ENCODE results near the gene CHCHD6. TPM values are rescaled to one million over a fixed set of nuclear protein-coding genes. Genes with fewer than 3 reads are reported as not detected.

The CHCHD6 gene
- total RNA-seq, 4 donors from 2014 or later = 30.3 to 46.5 (median 33.6) TPM

DNA sequence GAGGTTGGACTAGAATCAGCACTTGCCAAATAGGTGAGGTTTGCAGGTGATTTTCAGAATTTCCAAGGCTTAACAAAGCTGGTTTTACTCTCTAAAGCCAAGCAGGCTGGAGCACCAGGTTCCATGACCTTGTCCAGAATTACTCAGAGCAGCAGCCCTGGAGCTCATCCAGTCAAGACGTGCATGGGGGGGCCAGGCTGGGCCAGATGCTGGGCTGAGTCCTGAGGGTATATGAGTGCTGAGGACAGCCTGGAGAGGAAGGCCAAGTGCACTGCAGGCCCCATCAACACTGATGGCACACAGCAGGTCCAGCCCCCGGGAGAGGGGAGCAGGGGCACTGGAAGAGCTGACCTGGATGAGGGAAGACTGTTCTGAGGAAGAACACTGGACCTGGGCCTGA, 46.1 kb upstream of the CHCHD6 start:
- TF ChIP-seq, protein P1, sequence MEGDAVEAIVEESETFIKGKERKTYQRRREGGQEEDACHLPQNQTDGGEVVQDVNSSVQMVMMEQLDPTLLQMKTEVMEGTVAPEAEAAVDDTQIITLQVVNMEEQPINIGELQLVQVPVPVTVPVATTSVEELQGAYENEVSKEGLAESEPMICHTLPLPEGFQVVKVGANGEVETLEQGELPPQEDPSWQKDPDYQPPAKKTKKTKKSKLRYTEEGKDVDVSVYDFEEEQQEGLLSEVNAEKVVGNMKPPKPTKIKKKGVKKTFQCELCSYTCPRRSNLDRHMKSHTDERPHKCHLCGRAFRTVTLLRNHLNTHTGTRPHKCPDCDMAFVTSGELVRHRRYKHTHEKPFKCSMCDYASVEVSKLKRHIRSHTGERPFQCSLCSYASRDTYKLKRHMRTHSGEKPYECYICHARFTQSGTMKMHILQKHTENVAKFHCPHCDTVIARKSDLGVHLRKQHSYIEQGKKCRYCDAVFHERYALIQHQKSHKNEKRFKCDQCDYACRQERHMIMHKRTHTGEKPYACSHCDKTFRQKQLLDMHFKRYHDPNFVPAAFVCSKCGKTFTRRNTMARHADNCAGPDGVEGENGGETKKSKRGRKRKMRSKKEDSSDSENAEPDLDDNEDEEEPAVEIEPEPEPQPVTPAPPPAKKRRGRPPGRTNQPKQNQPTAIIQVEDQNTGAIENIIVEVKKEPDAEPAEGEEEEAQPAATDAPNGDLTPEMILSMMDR (IDR thresholded peaks at IDR 0.05) = no peak
- no peak for TF ChIP-seq POLR2A (IDR thresholded peaks at IDR 0.05)
- TF ChIP-seq EP300 (IDR thresholded peaks at IDR 0.05) = no peak
- DNase-seq (ENCODE audit: low spot score in 2 of 2) = no peak
- H3K9me3 ChIP-seq = no peaks in the 10 kb centered on the region
- H3K4me1 ChIP-seq = peaks cover 0 to 15% (median 4%) of the 10 kb centered on the region in 4 donors
- WGBS, 2 donors = 77 to 95% methylated on average over 2 of the region's 2 CpGs
- peaks cover 0 to 26% of the 10 kb centered on the region in 2 donors for H3K27me3 ChIP-seq
- no peaks in the 10 kb centered on the region for H3K36me3 ChIP-seq
- H3K27ac ChIP-seq = no peak overlapping the region
- H3K4me3 ChIP-seq = no peak overlapping the region

DNA sequence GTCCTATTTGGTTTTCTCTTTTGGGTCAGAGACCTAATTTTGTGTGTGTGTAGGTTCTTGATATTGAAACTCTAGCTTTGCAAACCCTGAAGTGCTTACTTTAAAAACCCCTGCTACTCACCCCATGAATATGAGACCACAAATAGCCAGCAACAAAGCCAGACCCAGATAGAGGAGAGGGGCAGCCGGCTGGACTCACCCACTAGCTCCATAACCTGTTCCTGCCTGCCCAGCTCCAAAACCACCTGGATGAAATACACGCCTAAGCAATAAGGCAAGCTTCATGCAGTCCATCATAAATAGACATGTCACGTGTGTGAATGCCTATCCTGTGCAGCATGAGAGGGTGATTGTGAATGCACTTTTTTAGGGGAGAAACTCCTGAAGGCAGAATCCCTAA, 45.5 kb upstream of the CHCHD6 start:
- Histone ChIP-seq H3K27me3 (peaks cover 0 to 26% of the 10 kb centered on the region in 2 donors), H3K27ac (no peak overlapping the region), H3K9me3 (no peaks in the 10 kb centered on the region), H3K4me1 (peaks cover 0 to 9% (median 4%) of the 10 kb centered on the region in 4 donors), H3K4me3 (no peak overlapping the region), H3K36me3 (no peaks in the 10 kb centered on the region)
- DNase-seq (ENCODE audit: low spot score in 2 of 2) = no peak
- 90 to 97% methylated on average over 3 of the region's 3 CpGs for WGBS, 2 donors
- TF ChIP-seq POLR2A (IDR thresholded peaks at IDR 0.05) (no peak), EP300 (IDR thresholded peaks at IDR 0.05) (no peak)
- TF ChIP-seq, protein P1 (IDR thresholded peaks at IDR 0.05) = no peak

DNA sequence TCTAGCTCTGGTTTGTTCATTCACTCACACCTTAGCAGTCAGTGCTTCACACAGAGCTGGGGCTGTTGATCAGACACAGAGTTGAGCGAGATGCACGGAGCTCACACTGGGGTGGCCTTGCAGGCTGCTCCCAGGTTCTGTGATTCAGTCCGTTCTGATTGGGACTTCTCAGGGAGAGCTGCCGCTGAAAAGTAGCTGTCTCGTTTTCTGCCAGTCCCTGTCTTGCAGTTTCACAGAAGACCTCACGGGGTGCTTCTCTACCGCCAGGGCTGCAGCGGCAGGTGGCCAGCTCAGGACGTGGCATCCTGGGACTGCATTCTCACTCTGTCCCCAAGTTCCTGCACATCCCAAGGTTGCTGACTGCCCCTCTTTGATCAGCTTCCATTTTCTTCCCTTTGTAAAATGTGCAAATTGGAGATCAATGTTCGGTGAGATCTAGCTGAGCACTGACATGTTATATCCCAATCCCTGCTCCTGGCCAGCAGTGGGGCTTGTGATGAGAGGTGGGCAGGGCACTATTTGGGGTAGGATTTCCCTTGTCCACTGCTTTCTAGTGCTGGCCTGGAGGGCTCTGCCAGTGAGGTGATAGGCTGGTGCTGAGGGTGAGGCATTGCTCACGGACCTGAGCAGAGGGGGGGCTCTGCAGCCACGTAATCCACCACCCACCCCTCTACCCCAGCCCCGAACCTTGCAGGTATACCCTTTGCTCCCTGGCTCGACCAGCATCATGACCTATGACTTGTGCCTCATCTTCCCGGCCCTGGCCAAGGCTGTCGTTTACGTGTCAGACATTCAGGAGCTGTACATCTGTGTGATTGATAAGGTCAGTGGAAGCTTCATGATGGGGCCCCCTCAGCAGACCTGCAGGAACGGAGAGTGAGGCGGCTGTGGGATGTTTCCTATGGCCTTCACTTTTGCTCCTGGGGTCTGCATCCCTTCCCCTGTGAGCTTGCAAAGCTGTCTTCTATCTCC, 43.8 kb upstream of the CHCHD6 start:
- Histone ChIP-seq H3K36me3 (no peaks in the 10 kb centered on the region), H3K4me3 (no peak overlapping the region), H3K27ac (no peak overlapping the region), H3K27me3 (peaks cover 0 to 26% of the 10 kb centered on the region in 2 donors), H3K9me3 (no peaks in the 10 kb centered on the region), H3K4me1 (peaks cover 0 to 3% (median 0%) of the 10 kb centered on the region in 4 donors)
- no peak for DNase-seq (ENCODE audit: low spot score in 2 of 2)
- whole genome bisulfite sequencing, 2 donors = 60 to 63% methylated on average over 19 of the region's 19 CpGs
- no peak for TF ChIP-seq POLR2A (IDR thresholded peaks at IDR 0.05)
- TF ChIP-seq, protein P1 (IDR thresholded peaks at IDR 0.05) = no peak
- TF ChIP-seq EP300 (IDR thresholded peaks at IDR 0.05) = no peak

DNA sequence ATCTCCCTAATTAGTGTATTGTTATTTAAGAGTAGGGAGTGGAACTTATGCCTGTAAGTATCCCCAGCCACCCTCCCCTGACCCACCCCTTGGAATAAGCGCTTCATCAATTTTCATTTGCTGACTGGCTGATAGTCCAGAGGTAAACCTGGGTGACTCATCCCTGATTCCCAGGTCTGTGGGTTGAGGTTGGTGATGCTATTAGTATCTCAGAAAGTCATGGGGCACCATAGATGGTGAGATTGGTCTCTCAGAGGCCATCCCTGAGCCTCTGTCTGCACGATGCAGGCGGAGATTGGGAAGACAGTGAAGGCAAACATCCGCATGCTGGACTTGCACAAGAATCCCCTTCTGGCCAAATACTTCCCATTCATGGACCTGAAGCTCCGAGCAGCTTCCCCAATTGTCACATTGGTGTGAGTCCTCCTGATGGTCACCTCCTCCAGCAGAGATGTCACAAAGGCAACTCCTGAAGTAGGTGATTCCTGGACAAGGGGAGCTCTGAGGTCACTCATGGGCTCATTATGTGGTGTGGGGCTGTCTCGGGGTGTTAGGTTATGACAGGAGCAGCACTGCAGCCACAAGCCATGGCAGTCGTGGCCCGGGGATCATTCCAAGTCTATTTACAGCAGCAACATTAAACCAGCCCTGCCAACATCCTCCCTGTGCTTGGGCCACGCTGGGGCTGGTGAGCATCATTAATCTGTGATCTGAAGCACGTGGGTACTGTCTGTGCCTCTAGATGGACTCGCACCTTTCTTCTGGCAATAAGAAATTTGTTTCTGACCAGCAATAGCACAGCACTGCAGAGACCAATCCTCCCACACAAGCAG, 42.3 kb upstream of the CHCHD6 start:
- DNase-seq (ENCODE audit: low spot score in 2 of 2) = no peak
- no peaks in the 10 kb centered on the region for H3K9me3 ChIP-seq
- 74 to 77% methylated on average over 11 of the region's 11 CpGs for WGBS, 2 donors
- H3K4me3 ChIP-seq = no peak overlapping the region
- H3K27me3 ChIP-seq = peaks cover 0 to 26% of the 10 kb centered on the region in 2 donors
- H3K27ac ChIP-seq = no peak overlapping the region
- no peaks in the 10 kb centered on the region for H3K4me1 ChIP-seq
- H3K36me3 ChIP-seq = no peaks in the 10 kb centered on the region
- TF ChIP-seq, protein P1 (IDR thresholded peaks at IDR 0.05) = no peak
- no peak for TF ChIP-seq EP300 (IDR thresholded peaks at IDR 0.05)
- no peak for TF ChIP-seq POLR2A (IDR thresholded peaks at IDR 0.05)
